Measurements from ENCODE around the gene ANAPC5.

GRCh38 chr12:121260091-121260490 is 92.1 kb downstream of the ANAPC5 start:
- TF ChIP-seq POLR2AphosphoS5 (IDR thresholded peaks at IDR 0.05): no peak
- TF ChIP-seq CTCF (IDR thresholded peaks at IDR 0.05): no peak
- no peak for TF ChIP-seq EP300 (IDR thresholded peaks at IDR 0.05)
- TF ChIP-seq POLR2A (IDR thresholded peaks at IDR 0.05; ENCODE audit: low read depth): no peak

All from esophagus muscularis mucosa (tissue), 4 donors.